HepG2 (cell line): ENCODE results near the gene C11orf71. TPM values are rescaled to one million over a fixed set of nuclear protein-coding genes. Genes with fewer than 3 reads are reported as not detected.

Experiments used
- ATAC-seq: fragments of 200-7000 bp; cut with Tn5 transposase; 3 replicates; pipeline ENCODE4 v1.9.1; 2020; ENCODE audit warnings: mild to moderate bottlenecking, moderate library complexity
- BruUV-seq: library from RNA; stranded (reverse); fragments of 400-500 nt; replicated peaks from 2 replicates; lab custom pipeline; 2021; lab: Mats Ljungman, UMichigan
- CTCF ChIA-PET: fragments of 300-600 bp; formaldehyde crosslinking; extraction: SDS; loops from one replicate; lab custom pipeline; 2021; ENCODE audit warnings: low total read pairs, inconsistent platforms, low intra/inter-chr PET ratio; lab: Yijun Ruan, JAX
- POLR2A ChIA-PET: fragments of 350-600 bp; sonication (Branson Sonifier 250); formaldehyde crosslinking; loops from one replicate; lab custom pipeline; 2020; ENCODE audit warnings: antibody characterized with exemption, inconsistent platforms; lab: Yijun Ruan, JAX
- DNase-seq: peaks from one replicate; pipeline ENCODE4 v3.0.0-alpha.2; 2015; ENCODE audit warnings: low spot score
- FAIRE-seq: peaks from 3 replicates; lab custom pipeline; 2011; peaks lifted over from hg19 to GRCh38; lab: Jason Lieb, UNC
- H2AFZ ChIP-seq: one replicate; pipeline ENCODE4 v1.6.1; 2011; ENCODE audit warnings: low read length, inconsistent platforms
- H3K27ac ChIP-seq: fragments of 300-600 bp; 3 replicates; pipeline ENCODE4 v1.8.0; 2011; ENCODE audit warnings: mixed run types, mild to moderate bottlenecking, mixed read lengths, low read length, inconsistent platforms; ENCODE audit not compliant: insufficient read depth; ENCODE audit errors: extremely low read length
- H3K27me3 ChIP-seq, 2 experiments: fragments of 200-600 bp in 1 of 2; 2 replicates in 1 of 2; 3 replicates in 1 of 2; pipeline versions ENCODE4 v1.6.0 to v1.8.0; 2011; ENCODE audit warnings: low read length in 2 of 2, mild to moderate bottlenecking in 2 of 2, moderate library complexity in 2 of 2, inconsistent platforms in 1 of 2; ENCODE audit not compliant: insufficient read depth in 2 of 2, control insufficient read depth in 1 of 2
- H3K36me3 ChIP-seq, 2 experiments: fragments of 200-600 bp in 1 of 2; replicated peaks in 1 of 2; 2 replicates in 1 of 2; 3 replicates in 1 of 2; pipeline versions ENCODE4 v1.5.1 to v1.8.0; 2011; ENCODE audit warnings: low read length in 2 of 2, inconsistent platforms in 1 of 2; ENCODE audit not compliant: insufficient read depth in 2 of 2, control insufficient read depth in 1 of 2
- H3K4me1 ChIP-seq: 2 replicates; pipeline ENCODE4 v1.5.1; 2012; ENCODE audit warnings: low read length, inconsistent platforms; ENCODE audit not compliant: insufficient read depth
- H3K4me2 ChIP-seq: 2 replicates; pipeline ENCODE4 v1.6.0; 2011; ENCODE audit warnings: low read depth, low read length, inconsistent platforms
- H3K4me3 ChIP-seq, 3 experiments: fragments of 200-600 bp in 1 of 3; sonication (generic), shearing (Covaris generic) in 1 of 3; replicated peaks in 1 of 3; 2 replicates each; pipeline ENCODE4 v1.5.1; 2011 to 2016; ENCODE audit warnings: low read length in 3 of 3, inconsistent platforms in 2 of 3, low read depth in 2 of 3, mild to moderate bottlenecking in 2 of 3, control low read depth in 1 of 3, mixed read lengths in 1 of 3; ENCODE audit not compliant: insufficient read depth in 1 of 3
- H3K79me2 ChIP-seq: one replicate; pipeline ENCODE4 v1.6.1; 2011; ENCODE audit warnings: low read length, inconsistent platforms; ENCODE audit not compliant: insufficient read depth
- H3K9ac ChIP-seq: 2 replicates; pipeline ENCODE4 v1.6.0; 2011; ENCODE audit warnings: mild to moderate bottlenecking, low read depth, low read length, inconsistent platforms; ENCODE audit not compliant: insufficient read depth
- H3K9me3 ChIP-seq: 2 replicates; pipeline ENCODE4 v1.5.1; 2012; ENCODE audit warnings: mild to moderate bottlenecking, low read length
- H4K20me1 ChIP-seq: 2 replicates; pipeline ENCODE4 v1.6.0; 2011; ENCODE audit warnings: inconsistent platforms, mild to moderate bottlenecking, low read length, moderate library complexity; ENCODE audit not compliant: insufficient read depth
- HDAC2 ChIP-seq: sonication (generic); formaldehyde crosslinking; IDR thresholded peaks from 2 replicates; pipeline ENCODE4 v1.4.0; 2020; ENCODE audit warnings: missing genetic modification reagents
- KDM3A ChIP-seq: IDR thresholded peaks from 2 replicates; pipeline ENCODE4 v1.6.1; 2018; ENCODE audit warnings: low read depth, missing compliant biosample characterization
- RELA ChIP-seq: sonication (generic); formaldehyde crosslinking; IDR thresholded peaks from 2 replicates; pipeline ENCODE4 v1.4.0; 2020; ENCODE audit warnings: missing genetic modification reagents
- RFX1 ChIP-seq: fragments of 450-650 bp; IDR thresholded peaks from 2 replicates; pipeline ENCODE4 v1.6.1; 2017
- SMARCE1 ChIP-seq: fragments of 450-650 bp; IDR thresholded peaks from 2 replicates; pipeline ENCODE4 v1.6.1; 2017; ENCODE audit warnings: borderline replicate concordance
- YY1 ChIP-seq: IDR thresholded peaks from 2 replicates; pipeline ENCODE4 v1.6.1; 2011; ENCODE audit warnings: low read length, low read depth, moderate library complexity, mild to moderate bottlenecking; ENCODE audit not compliant: insufficient read depth, insufficient replicate concordance
- ZNF460 ChIP-seq: sonication (generic); formaldehyde crosslinking; IDR thresholded peaks from 2 replicates; pipeline ENCODE4 v1.5.1; 2020; ENCODE audit warnings: missing genetic modification reagents, mild to moderate bottlenecking, borderline replicate concordance
- WGBS: methylation state at CpG from one replicate; pipeline ENCODE4 v1.1.6; 2017; ENCODE audit warnings: low lambda C conversion rate; 5-methylcytosine and 5-hydroxymethylcytosine counted together
- in situ Hi-C: cut with HindIII; loops from 2 replicates; pipeline ENCODE4 v1.10.0; 2017; ENCODE audit warnings: low pct_unique_long_range_greater_than_20kb; ENCODE audit not compliant: extremely low pct_ligation_motif_present
- intact Hi-C: fragments of 100-400 bp; cut with micrococcal nuclease; formaldehyde crosslinking; loops from one replicate; pipeline ENCODE4 v1.10.0; 2022; ENCODE audit not compliant: unreplicated experiment
- polyA plus RNA-seq, 8 experiments: library from polyadenylated mRNA; depleted of rRNA in 3 of 8; stranded (reverse) in 7 of 8; unstranded in 1 of 8; fragments of >200 nt; fragmentation: Illumina TruSeq in 4 of 8; extraction: Trizol in 4 of 8; gene quantifications; 2 replicates each; pipeline versions ENCODE4 v1.2.1 to v1.2.3, GENCODE V29; 2011 to 2016; ENCODE audit warnings: low read depth in 4 of 8, missing spikeins in 1 of 8, mixed read lengths in 1 of 8; ENCODE audit not compliant: insufficient read depth in 1 of 8
- total RNA-seq, 5 experiments: library from RNA; depleted of rRNA; stranded (reverse); fragments of >200 nt; fragmentation: Illumina TruSeq; extraction: Trizol; gene quantifications; 2 replicates each; pipeline ENCODE4 v1.2.3, GENCODE V29; 2016; ENCODE audit warnings: low read depth in 1 of 5
- TF ChIP-seq, protein P1 (sequence below): IDR thresholded peaks from 2 replicates; pipeline ENCODE4 v1.6.1; 2016; ENCODE audit warnings: low read depth
- TF ChIP-seq, protein P2 (sequence below): IDR thresholded peaks from 2 replicates; pipeline ENCODE4 v1.6.1; 2018; ENCODE audit warnings: missing genetic modification reagents, mild to moderate bottlenecking, missing compliant biosample characterization
- TF ChIP-seq, protein P3 (sequence below): sonication (generic); formaldehyde crosslinking; IDR thresholded peaks from 2 replicates; pipeline ENCODE4 v1.5.1; 2020; ENCODE audit warnings: missing genetic modification reagents, mild to moderate bottlenecking, borderline replicate concordance
- TF ChIP-seq, protein P4 (sequence below): IDR thresholded peaks from 2 replicates; pipeline ENCODE4 v1.6.1; 2016; ENCODE audit warnings: low read depth, missing genetic modification reagents, missing compliant biosample characterization
- TF ChIP-seq, protein P5 (sequence below): IDR thresholded peaks from 2 replicates; pipeline ENCODE4 v1.6.1; 2016; ENCODE audit warnings: mild to moderate bottlenecking, missing biosample characterization, missing genetic modification reagents
- TF ChIP-seq, protein P6 (sequence below): sonication (generic); formaldehyde crosslinking; IDR thresholded peaks from 2 replicates; pipeline ENCODE4 v1.9.0; 2021; ENCODE audit warnings: missing genetic modification reagents, borderline replicate concordance

C11orf71 gene
- total and polyA plus RNA-seq, 2 of the 13 experiments (the other 11 are each of a cell fraction or from before 2014, with no cell fraction given), result 7.1 to 7.8 TPM

DNA sequence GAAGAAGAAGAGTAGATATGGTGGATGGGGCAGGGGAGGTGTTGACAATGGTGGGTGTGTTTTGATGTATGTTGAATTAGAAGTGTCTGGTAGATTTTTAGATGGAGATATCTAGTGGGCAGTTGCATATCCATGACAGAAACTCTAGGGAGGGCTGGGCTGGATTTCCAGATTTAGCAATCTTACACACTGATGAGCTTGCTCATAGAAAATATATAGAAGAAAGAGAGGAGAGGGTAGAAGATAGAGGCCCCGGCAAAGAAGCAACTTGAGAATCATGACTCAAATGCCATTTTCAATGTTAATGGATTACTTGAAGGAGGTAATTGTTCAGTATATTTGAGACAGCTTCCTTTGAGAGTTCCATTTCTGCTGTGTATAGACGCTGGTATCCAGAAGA, 47.1 kb upstream of the C11orf71 start:
- no peak for FAIRE-seq
- peaks cover 12 to 40% of the 10 kb centered on the region in 2 experiments; a peak in 4 of 5 replicates for H3K36me3 ChIP-seq
- peaks cover 8% of the 10 kb centered on the region for H3K4me1 ChIP-seq
- 98% methylated on average over 2 of the region's 2 CpGs for WGBS
- H3K9ac ChIP-seq, result no peak overlapping the region
- H4K20me1 ChIP-seq, result no peaks in the 10 kb centered on the region
- H3K4me3 ChIP-seq, result no peak overlapping the region
- no peaks in the 10 kb centered on the region for H3K9me3 ChIP-seq
- intact Hi-C loops, result no loop called here
- CTCF ChIA-PET, result no interaction called here
- H3K79me2 ChIP-seq, result peaks cover 17% of the 10 kb centered on the region
- no peak for ATAC-seq
- POLR2A ChIA-PET, result no interaction called here
- no peak overlapping the region for H3K4me2 ChIP-seq
- no peaks in the 10 kb centered on the region for H3K27me3 ChIP-seq
- no peak for DNase-seq
- no peak overlapping the region for H2AFZ ChIP-seq
- in situ Hi-C loops, result no loop called here
- BruUV-seq, result no TSS peak
- H3K27ac ChIP-seq, result no peak overlapping the region
- TF ChIP-seq ZNF460 (CRISPR knock-in tag) (no peak), RFX1 (no peak), YY1 (no peak), RELA (CRISPR knock-in tag) (no peak), SMARCE1 (no peak), KDM3A (no peak), HDAC2 (CRISPR knock-in tag) (no peak)
- TF ChIP-seq, protein P1, sequence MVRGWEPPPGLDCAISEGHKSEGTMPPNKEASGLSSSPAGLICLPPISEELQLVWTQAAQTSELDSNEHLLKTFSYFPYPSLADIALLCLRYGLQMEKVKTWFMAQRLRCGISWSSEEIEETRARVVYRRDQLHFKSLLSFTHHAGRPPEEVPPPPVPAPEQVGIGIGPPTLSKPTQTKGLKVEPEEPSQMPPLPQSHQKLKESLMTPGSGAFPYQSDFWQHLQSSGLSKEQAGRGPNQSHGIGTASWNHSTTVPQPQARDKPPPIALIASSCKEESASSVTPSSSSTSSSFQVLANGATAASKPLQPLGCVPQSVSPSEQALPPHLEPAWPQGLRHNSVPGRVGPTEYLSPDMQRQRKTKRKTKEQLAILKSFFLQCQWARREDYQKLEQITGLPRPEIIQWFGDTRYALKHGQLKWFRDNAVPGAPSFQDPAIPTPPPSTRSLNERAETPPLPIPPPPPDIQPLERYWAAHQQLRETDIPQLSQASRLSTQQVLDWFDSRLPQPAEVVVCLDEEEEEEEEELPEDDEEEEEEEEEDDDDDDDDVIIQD (CRISPR knock-in tag), result no peak
- TF ChIP-seq, protein P2, sequence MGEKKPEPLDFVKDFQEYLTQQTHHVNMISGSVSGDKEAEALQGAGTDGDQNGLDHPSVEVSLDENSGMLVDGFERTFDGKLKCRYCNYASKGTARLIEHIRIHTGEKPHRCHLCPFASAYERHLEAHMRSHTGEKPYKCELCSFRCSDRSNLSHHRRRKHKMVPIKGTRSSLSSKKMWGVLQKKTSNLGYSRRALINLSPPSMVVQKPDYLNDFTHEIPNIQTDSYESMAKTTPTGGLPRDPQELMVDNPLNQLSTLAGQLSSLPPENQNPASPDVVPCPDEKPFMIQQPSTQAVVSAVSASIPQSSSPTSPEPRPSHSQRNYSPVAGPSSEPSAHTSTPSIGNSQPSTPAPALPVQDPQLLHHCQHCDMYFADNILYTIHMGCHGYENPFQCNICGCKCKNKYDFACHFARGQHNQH (CRISPR knock-in tag), result no peak
- TF ChIP-seq, protein P3, sequence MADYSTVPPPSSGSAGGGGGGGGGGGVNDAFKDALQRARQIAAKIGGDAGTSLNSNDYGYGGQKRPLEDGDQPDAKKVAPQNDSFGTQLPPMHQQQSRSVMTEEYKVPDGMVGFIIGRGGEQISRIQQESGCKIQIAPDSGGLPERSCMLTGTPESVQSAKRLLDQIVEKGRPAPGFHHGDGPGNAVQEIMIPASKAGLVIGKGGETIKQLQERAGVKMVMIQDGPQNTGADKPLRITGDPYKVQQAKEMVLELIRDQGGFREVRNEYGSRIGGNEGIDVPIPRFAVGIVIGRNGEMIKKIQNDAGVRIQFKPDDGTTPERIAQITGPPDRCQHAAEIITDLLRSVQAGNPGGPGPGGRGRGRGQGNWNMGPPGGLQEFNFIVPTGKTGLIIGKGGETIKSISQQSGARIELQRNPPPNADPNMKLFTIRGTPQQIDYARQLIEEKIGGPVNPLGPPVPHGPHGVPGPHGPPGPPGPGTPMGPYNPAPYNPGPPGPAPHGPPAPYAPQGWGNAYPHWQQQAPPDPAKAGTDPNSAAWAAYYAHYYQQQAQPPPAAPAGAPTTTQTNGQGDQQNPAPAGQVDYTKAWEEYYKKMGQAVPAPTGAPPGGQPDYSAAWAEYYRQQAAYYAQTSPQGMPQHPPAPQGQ (CRISPR knock-in tag), result no peak
- TF ChIP-seq, protein P4, sequence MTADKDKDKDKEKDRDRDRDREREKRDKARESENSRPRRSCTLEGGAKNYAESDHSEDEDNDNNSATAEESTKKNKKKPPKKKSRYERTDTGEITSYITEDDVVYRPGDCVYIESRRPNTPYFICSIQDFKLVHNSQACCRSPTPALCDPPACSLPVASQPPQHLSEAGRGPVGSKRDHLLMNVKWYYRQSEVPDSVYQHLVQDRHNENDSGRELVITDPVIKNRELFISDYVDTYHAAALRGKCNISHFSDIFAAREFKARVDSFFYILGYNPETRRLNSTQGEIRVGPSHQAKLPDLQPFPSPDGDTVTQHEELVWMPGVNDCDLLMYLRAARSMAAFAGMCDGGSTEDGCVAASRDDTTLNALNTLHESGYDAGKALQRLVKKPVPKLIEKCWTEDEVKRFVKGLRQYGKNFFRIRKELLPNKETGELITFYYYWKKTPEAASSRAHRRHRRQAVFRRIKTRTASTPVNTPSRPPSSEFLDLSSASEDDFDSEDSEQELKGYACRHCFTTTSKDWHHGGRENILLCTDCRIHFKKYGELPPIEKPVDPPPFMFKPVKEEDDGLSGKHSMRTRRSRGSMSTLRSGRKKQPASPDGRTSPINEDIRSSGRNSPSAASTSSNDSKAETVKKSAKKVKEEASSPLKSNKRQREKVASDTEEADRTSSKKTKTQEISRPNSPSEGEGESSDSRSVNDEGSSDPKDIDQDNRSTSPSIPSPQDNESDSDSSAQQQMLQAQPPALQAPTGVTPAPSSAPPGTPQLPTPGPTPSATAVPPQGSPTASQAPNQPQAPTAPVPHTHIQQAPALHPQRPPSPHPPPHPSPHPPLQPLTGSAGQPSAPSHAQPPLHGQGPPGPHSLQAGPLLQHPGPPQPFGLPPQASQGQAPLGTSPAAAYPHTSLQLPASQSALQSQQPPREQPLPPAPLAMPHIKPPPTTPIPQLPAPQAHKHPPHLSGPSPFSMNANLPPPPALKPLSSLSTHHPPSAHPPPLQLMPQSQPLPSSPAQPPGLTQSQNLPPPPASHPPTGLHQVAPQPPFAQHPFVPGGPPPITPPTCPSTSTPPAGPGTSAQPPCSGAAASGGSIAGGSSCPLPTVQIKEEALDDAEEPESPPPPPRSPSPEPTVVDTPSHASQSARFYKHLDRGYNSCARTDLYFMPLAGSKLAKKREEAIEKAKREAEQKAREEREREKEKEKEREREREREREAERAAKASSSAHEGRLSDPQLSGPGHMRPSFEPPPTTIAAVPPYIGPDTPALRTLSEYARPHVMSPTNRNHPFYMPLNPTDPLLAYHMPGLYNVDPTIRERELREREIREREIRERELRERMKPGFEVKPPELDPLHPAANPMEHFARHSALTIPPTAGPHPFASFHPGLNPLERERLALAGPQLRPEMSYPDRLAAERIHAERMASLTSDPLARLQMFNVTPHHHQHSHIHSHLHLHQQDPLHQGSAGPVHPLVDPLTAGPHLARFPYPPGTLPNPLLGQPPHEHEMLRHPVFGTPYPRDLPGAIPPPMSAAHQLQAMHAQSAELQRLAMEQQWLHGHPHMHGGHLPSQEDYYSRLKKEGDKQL (CRISPR knock-in tag), result no peak
- TF ChIP-seq, protein P5, sequence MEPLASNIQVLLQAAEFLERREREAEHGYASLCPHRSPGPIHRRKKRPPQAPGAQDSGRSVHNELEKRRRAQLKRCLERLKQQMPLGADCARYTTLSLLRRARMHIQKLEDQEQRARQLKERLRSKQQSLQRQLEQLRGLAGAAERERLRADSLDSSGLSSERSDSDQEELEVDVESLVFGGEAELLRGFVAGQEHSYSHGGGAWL (CRISPR knock-in tag), result no peak
- TF ChIP-seq, protein P6, sequence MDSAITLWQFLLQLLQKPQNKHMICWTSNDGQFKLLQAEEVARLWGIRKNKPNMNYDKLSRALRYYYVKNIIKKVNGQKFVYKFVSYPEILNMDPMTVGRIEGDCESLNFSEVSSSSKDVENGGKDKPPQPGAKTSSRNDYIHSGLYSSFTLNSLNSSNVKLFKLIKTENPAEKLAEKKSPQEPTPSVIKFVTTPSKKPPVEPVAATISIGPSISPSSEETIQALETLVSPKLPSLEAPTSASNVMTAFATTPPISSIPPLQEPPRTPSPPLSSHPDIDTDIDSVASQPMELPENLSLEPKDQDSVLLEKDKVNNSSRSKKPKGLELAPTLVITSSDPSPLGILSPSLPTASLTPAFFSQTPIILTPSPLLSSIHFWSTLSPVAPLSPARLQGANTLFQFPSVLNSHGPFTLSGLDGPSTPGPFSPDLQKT, result no peak
